D721Med (cell line): Measurements from ENCODE around the gene SLC11A2.
"Not testable (repeated sequence)": the region's sequence is repeated elsewhere in the genome, so short reads cannot be mapped to it uniquely, and the experiment has no call there.

Experiments used
- DNase-seq: peaks from one replicate; pipeline ENCODE4 v3.0.0; 2011; ENCODE audit warnings: low spot score; ENCODE audit not compliant: insufficient read length
- FAIRE-seq: peaks from 2 replicates; lab custom pipeline; 2011; peaks lifted over from hg19 to GRCh38; lab: Jason Lieb, UNC
- TF ChIP-seq, protein P1 (sequence below): IDR thresholded peaks from 2 replicates; pipeline ENCODE4 v1.5.1; 2012; ENCODE audit warnings: mild to moderate bottlenecking, control low read depth; ENCODE audit not compliant: insufficient read depth; ENCODE audit errors: missing control alignments

The SLC11A2 gene

DNA sequence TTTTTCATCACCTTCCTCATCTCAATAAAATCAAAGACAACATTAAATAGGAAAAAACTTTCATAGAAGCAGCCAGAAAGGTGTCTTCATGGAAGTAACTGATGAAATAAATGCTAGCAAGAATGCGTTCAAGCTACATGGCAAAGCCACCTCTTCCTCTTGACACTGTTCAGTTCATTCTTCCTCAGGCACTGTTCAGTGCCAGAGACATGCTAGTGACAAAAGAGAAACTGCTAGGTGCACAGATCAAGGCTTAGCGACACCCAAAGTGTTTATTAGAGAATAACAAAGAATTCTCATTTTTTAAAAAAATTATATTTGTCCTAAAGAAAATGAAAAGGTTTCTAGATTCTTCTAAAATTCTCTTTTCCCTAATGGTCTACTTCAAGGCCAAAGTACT lies 7.2 kb downstream of the SLC11A2 start:
- TF ChIP-seq, protein P1, sequence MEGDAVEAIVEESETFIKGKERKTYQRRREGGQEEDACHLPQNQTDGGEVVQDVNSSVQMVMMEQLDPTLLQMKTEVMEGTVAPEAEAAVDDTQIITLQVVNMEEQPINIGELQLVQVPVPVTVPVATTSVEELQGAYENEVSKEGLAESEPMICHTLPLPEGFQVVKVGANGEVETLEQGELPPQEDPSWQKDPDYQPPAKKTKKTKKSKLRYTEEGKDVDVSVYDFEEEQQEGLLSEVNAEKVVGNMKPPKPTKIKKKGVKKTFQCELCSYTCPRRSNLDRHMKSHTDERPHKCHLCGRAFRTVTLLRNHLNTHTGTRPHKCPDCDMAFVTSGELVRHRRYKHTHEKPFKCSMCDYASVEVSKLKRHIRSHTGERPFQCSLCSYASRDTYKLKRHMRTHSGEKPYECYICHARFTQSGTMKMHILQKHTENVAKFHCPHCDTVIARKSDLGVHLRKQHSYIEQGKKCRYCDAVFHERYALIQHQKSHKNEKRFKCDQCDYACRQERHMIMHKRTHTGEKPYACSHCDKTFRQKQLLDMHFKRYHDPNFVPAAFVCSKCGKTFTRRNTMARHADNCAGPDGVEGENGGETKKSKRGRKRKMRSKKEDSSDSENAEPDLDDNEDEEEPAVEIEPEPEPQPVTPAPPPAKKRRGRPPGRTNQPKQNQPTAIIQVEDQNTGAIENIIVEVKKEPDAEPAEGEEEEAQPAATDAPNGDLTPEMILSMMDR = no peak
- DNase-seq = no peak

DNA sequence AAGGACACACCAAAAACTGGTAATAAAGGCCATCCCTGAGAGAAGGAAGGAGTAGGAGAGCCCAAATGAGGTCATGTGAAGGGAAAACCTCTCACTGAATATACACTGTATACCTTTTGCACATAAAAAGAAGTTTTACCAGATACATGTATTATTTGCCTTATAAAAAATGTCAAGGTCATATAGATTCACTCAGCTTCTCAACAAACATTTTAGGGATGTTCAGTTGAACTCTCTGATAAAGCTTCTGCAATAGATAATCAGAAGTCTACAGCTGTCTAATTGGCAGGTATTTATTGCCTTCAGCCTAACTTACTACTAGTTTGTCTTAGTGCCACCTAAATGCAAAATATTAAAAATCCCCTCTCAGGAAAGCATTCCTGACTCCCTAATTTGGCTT lies 8.7 kb downstream of the SLC11A2 start:
- no peak for FAIRE-seq
- TF ChIP-seq, protein P1 = no peak
- no peak for DNase-seq

More for the DNA sequence above, 7.2 kb downstream of the SLC11A2 start:
- no peak for FAIRE-seq

DNA sequence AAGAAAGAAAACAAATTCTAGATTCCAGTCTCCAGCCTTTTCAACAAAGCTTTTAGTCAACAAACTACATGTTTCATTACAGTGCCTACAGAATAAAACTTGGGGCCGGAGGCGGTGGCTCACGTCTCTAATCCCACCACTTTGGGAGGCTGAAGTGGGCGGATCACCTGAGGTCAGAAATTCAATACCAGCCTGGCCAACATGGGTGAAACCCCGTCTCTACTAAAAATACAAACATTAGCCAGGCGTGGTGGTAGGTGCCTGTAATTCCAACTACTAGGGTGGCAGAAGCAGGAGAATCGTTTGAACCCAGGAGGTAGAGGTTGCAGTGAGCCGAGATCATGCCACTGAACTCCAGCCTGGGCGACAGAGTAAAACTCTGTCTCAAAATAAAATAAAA lies 11.7 kb downstream of the SLC11A2 start:
- not testable (repeated sequence) for FAIRE-seq, DNase-seq

DNA sequence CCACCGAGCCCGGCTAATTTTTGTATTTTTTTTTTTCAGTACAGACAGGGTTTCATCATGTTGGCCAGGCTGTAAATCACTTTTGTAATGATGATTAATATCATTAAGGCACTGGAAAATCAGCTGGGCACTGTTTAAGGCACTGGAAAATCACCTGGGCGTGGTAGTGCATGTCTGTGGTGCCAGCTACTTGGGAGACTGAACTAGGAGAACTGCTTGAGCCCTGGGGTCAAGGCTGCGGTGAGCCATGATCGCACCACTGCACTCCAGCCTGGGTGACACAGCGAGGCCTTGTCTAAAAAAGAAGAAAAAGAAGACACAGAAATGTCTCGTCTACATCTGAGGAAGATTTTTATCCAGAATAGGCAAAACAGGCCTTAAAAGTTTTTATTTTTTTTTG lies 12.7 kb downstream of the SLC11A2 start:
- FAIRE-seq (no peak), DNase-seq (no peak)
- TF ChIP-seq, protein P1 = no peak

DNA sequence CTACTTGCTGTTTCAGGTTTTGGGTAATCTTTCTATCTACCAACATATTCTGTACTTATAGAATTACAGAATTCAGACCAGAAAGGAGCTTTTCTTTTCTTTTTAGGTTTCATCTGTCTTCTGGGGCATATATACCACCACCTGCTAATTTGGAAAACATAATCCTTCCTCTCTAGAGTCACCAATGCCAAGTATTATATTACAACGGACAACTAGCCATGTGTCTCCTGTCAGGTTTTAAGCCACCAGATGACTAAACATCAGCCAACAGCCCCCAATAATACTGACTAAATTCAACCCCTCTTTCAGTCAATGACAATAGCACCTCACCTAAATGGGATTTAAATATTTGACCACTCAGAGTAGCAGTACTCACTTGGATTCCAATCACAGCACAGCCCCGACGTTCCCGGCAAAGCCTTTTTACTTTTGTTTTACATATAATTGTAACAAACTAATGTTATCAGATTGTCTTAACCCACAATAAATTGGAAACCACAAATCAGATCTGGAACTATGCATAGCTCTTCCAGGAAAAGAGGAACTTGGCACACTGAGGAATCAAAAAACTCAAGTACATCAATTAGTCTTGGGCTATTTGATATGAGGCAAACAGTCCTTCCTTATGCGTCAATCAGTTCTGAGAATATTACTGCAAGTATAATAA lies 13.5 kb downstream of the SLC11A2 start:
- TF ChIP-seq, protein P1 = no peak
- FAIRE-seq = no peak
- no peak for DNase-seq

DNA sequence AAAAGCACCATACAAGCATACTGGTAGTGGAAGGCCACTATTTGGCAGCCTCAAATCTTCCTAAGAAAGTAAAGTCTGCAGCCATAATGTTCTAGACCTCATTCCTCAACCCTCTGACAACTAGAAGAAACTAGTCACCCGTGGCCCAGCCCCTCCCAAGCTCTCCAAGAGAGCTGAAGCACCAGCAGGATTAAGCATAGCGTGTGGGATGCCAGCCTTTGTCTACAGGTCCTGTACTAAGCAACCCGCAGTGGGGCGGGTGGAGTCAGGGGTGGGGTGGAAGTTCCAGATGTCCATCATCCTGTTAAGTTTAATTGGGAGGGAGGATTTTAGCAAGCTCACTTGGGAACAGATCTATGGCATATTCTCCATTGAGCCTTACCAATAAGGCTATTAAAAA lies 14.2 kb downstream of the SLC11A2 start:
- TF ChIP-seq, protein P1 = no peak
- FAIRE-seq (no peak), DNase-seq (no peak)

DNA sequence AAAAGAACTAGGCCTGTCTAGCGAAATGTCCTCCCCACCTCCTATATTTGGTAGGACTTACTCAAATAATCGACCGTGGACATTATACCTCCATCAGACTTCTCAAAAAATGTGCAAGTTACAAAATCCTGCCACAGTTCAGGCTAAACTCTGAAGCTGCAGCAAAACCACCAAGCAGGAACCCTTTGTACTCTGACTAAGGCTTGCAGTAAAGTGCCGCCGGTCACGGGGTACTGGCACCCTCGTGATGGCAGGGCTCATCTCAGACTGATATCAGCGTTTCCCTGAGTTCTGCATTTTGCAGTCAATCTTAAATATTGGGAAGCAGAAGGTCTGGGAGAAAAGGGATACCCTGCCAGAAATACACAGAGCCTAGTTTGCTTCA lies 17.1 kb downstream of the SLC11A2 start:
- FAIRE-seq (no peak), DNase-seq (no peak)
- TF ChIP-seq, protein P1 = no peak
